HepG2 (cell line): Measurements from ENCODE around the gene TMEM14B. TPM values are rescaled to one million over a fixed set of nuclear protein-coding genes. Genes with fewer than 3 reads are reported as not detected.

Source experiments
- FOXC1 ChIP-seq: sonication (generic); formaldehyde crosslinking; IDR thresholded peaks from 2 replicates; pipeline ENCODE4 v1.8.0; 2022; ENCODE audit warnings: mild to moderate bottlenecking, missing genetic modification reagents, borderline replicate concordance
- FOXK2 ChIP-seq: fragments of 450-650 bp; IDR thresholded peaks from 2 replicates; pipeline ENCODE4 v1.6.1; 2016
- JUNB ChIP-seq: sonication (generic); formaldehyde crosslinking; IDR thresholded peaks from 2 replicates; pipeline ENCODE4 v1.8.0; 2022; ENCODE audit warnings: missing genetic modification reagents, mild to moderate bottlenecking, borderline replicate concordance
- KAT8 ChIP-seq: IDR thresholded peaks from 2 replicates; pipeline ENCODE4 v1.6.1; 2016; ENCODE audit warnings: missing genetic modification reagents, missing compliant biosample characterization
- KDM2A ChIP-seq: sonication (generic); formaldehyde crosslinking; IDR thresholded peaks from 2 replicates; pipeline ENCODE4 v1.4.0; 2020; ENCODE audit warnings: low read depth, missing genetic modification reagents, borderline replicate concordance
- NR2F1 ChIP-seq, 2 experiments: fragments of 450-650 bp in 1 of 2; formaldehyde crosslinking in 1 of 2; IDR thresholded peaks; 2 replicates each; pipeline versions ENCODE4 v1.5.0 to v1.6.1; 2016 to 2020; ENCODE audit warnings: mild to moderate bottlenecking in 1 of 2, missing compliant biosample characterization in 1 of 2, missing genetic modification reagents in 1 of 2, moderate library complexity in 1 of 2
- SALL1 ChIP-seq: sonication (generic); formaldehyde crosslinking; IDR thresholded peaks from 2 replicates; pipeline ENCODE4 v1.8.0; 2022; ENCODE audit warnings: mild to moderate bottlenecking, missing genetic modification reagents
- SMAD1 ChIP-seq: sonication (generic); formaldehyde crosslinking; IDR thresholded peaks from 2 replicates; pipeline ENCODE4 v1.4.0; 2020; ENCODE audit warnings: missing genetic modification reagents, low read depth, mild to moderate bottlenecking, borderline replicate concordance
- ZNF557 ChIP-seq: sonication (generic); formaldehyde crosslinking; IDR thresholded peaks from 2 replicates; pipeline ENCODE4 v1.4.0; 2020; ENCODE audit warnings: missing genetic modification reagents
- ZNF891 ChIP-seq: sonication (generic); formaldehyde crosslinking; IDR thresholded peaks from 2 replicates; pipeline ENCODE4 v1.5.0; 2020; ENCODE audit warnings: mild to moderate bottlenecking, missing genetic modification reagents
- polyA plus RNA-seq, 8 experiments: library from polyadenylated mRNA; depleted of rRNA in 3 of 8; stranded (reverse) in 7 of 8; unstranded in 1 of 8; fragments of >200 nt; fragmentation: Illumina TruSeq in 4 of 8; extraction: Trizol in 4 of 8; gene quantifications; 2 replicates each; pipeline versions ENCODE4 v1.2.1 to v1.2.3, GENCODE V29; 2011 to 2016; ENCODE audit warnings: low read depth in 4 of 8, missing spikeins in 1 of 8, mixed read lengths in 1 of 8; ENCODE audit not compliant: insufficient read depth in 1 of 8
- total RNA-seq, 5 experiments: library from RNA; depleted of rRNA; stranded (reverse); fragments of >200 nt; fragmentation: Illumina TruSeq; extraction: Trizol; gene quantifications; 2 replicates each; pipeline ENCODE4 v1.2.3, GENCODE V29; 2016; ENCODE audit warnings: low read depth in 1 of 5
- TF ChIP-seq, protein P1 (sequence below): IDR thresholded peaks from 2 replicates; pipeline ENCODE4 v1.6.1; 2016; ENCODE audit warnings: control low read depth
- TF ChIP-seq, protein P2 (sequence below): sonication (generic); formaldehyde crosslinking; IDR thresholded peaks from 2 replicates; pipeline ENCODE4 v1.9.0; 2021; ENCODE audit warnings: missing genetic modification reagents, borderline replicate concordance
- TF ChIP-seq, protein P3 (sequence below): sonication (generic); formaldehyde crosslinking; IDR thresholded peaks from 2 replicates; pipeline ENCODE4 v1.4.0; 2020; ENCODE audit warnings: missing genetic modification reagents, borderline replicate concordance
- TF ChIP-seq, protein P4 (sequence below): sonication (generic); formaldehyde crosslinking; IDR thresholded peaks from 2 replicates; pipeline ENCODE4 v1.4.0; 2020; ENCODE audit warnings: missing genetic modification reagents
- TF ChIP-seq, protein P5 (sequence below): IDR thresholded peaks from 2 replicates; pipeline ENCODE4 v1.6.1; 2016; ENCODE audit warnings: low read depth

TMEM14B gene
- total and polyA plus RNA-seq, 2 of the 13 experiments (the other 11 are each of a cell fraction or from before 2014, with no cell fraction given) = 133 to 200 TPM

DNA sequence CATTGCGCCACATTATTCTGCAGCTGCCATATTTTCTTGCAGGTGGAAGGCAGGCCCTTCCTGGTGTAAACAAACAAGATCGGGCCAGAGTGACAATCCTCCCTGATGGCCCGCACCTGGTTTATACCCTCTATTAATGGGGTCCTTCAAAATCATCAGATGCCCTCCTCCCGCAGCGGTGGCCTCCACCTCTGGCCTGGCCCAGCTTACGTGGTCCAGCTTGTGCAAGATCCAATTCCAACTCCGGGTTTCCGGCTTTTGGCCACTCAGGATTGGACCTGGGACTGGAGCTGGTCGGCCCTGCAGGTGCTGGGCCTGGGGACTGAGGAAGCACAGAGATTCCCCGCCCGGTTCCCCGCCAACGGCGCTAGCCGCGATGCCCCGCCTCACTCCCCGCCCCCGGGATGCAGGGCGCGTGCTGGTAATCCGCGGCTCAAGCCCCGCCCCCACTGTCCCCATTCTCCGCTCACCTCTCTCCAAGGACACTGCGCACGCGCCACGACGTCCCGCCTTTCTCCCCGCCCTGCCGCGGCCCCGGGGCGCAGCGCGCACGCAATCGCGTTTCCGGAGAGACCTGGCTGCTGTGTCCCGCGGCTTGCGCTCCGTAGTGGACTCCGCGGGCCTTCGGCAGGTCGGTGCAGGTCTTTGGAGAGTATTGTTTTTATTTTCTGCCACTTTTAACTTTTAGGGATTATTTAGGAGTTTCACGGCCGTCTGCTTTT lies at the start of gene TMEM14B (continued):
- TF ChIP-seq, protein P1, sequence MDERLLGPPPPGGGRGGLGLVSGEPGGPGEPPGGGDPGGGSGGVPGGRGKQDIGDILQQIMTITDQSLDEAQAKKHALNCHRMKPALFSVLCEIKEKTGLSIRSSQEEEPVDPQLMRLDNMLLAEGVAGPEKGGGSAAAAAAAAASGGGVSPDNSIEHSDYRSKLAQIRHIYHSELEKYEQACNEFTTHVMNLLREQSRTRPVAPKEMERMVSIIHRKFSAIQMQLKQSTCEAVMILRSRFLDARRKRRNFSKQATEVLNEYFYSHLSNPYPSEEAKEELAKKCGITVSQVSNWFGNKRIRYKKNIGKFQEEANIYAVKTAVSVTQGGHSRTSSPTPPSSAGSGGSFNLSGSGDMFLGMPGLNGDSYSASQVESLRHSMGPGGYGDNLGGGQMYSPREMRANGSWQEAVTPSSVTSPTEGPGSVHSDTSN (CRISPR knock-in tag) = no peak
- TF ChIP-seq, protein P2, sequence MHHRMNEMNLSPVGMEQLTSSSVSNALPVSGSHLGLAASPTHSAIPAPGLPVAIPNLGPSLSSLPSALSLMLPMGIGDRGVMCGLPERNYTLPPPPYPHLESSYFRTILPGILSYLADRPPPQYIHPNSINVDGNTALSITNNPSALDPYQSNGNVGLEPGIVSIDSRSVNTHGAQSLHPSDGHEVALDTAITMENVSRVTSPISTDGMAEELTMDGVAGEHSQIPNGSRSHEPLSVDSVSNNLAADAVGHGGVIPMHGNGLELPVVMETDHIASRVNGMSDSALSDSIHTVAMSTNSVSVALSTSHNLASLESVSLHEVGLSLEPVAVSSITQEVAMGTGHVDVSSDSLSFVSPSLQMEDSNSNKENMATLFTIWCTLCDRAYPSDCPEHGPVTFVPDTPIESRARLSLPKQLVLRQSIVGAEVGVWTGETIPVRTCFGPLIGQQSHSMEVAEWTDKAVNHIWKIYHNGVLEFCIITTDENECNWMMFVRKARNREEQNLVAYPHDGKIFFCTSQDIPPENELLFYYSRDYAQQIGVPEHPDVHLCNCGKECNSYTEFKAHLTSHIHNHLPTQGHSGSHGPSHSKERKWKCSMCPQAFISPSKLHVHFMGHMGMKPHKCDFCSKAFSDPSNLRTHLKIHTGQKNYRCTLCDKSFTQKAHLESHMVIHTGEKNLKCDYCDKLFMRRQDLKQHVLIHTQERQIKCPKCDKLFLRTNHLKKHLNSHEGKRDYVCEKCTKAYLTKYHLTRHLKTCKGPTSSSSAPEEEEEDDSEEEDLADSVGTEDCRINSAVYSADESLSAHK = peak; percentile 20; the same call in 1 of the 2 replicates
- TF ChIP-seq JUNB (CRISPR knock-in tag) = no peak
- peak; percentile 74 for TF ChIP-seq FOXC1
- TF ChIP-seq, protein P3, sequence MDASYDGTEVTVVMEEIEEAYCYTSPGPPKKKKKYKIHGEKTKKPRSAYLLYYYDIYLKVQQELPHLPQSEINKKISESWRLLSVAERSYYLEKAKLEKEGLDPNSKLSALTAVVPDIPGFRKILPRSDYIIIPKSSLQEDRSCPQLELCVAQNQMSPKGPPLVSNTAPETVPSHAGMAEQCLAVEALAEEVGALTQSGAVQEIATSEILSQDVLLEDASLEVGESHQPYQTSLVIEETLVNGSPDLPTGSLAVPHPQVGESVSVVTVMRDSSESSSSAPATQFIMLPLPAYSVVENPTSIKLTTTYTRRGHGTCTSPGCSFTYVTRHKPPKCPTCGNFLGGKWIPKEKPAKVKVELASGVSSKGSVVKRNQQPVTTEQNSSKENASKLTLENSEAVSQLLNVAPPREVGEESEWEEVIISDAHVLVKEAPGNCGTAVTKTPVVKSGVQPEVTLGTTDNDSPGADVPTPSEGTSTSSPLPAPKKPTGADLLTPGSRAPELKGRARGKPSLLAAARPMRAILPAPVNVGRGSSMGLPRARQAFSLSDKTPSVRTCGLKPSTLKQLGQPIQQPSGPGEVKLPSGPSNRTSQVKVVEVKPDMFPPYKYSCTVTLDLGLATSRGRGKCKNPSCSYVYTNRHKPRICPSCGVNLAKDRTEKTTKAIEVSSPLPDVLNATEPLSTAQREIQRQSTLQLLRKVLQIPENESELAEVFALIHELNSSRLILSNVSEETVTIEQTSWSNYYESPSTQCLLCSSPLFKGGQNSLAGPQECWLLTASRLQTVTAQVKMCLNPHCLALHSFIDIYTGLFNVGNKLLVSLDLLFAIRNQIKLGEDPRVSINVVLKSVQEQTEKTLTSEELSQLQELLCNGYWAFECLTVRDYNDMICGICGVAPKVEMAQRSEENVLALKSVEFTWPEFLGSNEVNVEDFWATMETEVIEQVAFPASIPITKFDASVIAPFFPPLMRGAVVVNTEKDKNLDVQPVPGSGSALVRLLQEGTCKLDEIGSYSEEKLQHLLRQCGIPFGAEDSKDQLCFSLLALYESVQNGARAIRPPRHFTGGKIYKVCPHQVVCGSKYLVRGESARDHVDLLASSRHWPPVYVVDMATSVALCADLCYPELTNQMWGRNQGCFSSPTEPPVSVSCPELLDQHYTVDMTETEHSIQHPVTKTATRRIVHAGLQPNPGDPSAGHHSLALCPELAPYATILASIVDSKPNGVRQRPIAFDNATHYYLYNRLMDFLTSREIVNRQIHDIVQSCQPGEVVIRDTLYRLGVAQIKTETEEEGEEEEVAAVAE = peak; percentile 81
- TF ChIP-seq KAT8 (CRISPR knock-in tag) = peak; percentile 94
- TF ChIP-seq, protein P4, sequence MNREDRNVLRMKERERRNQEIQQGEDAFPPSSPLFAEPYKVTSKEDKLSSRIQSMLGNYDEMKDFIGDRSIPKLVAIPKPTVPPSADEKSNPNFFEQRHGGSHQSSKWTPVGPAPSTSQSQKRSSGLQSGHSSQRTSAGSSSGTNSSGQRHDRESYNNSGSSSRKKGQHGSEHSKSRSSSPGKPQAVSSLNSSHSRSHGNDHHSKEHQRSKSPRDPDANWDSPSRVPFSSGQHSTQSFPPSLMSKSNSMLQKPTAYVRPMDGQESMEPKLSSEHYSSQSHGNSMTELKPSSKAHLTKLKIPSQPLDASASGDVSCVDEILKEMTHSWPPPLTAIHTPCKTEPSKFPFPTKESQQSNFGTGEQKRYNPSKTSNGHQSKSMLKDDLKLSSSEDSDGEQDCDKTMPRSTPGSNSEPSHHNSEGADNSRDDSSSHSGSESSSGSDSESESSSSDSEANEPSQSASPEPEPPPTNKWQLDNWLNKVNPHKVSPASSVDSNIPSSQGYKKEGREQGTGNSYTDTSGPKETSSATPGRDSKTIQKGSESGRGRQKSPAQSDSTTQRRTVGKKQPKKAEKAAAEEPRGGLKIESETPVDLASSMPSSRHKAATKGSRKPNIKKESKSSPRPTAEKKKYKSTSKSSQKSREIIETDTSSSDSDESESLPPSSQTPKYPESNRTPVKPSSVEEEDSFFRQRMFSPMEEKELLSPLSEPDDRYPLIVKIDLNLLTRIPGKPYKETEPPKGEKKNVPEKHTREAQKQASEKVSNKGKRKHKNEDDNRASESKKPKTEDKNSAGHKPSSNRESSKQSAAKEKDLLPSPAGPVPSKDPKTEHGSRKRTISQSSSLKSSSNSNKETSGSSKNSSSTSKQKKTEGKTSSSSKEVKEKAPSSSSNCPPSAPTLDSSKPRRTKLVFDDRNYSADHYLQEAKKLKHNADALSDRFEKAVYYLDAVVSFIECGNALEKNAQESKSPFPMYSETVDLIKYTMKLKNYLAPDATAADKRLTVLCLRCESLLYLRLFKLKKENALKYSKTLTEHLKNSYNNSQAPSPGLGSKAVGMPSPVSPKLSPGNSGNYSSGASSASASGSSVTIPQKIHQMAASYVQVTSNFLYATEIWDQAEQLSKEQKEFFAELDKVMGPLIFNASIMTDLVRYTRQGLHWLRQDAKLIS (CRISPR knock-in tag) = no peak
- TF ChIP-seq, protein P5, sequence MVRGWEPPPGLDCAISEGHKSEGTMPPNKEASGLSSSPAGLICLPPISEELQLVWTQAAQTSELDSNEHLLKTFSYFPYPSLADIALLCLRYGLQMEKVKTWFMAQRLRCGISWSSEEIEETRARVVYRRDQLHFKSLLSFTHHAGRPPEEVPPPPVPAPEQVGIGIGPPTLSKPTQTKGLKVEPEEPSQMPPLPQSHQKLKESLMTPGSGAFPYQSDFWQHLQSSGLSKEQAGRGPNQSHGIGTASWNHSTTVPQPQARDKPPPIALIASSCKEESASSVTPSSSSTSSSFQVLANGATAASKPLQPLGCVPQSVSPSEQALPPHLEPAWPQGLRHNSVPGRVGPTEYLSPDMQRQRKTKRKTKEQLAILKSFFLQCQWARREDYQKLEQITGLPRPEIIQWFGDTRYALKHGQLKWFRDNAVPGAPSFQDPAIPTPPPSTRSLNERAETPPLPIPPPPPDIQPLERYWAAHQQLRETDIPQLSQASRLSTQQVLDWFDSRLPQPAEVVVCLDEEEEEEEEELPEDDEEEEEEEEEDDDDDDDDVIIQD (CRISPR knock-in tag) = peak; percentile 92
- TF ChIP-seq ZNF891 (CRISPR knock-in tag) = peak; percentile 95
- peak; percentile 89 for TF ChIP-seq SALL1
- TF ChIP-seq KDM2A (CRISPR knock-in tag) = peak; percentile 100
- no peak for TF ChIP-seq SMAD1
- TF ChIP-seq NR2F1 (CRISPR knock-in tag; IDR thresholded peaks at IDR 0.05) = peak in 1 of 2 experiments; percentile 62; a peak in 1 of 4 replicates
- TF ChIP-seq FOXK2 = no peak; the same call in 1 of the 2 replicates
- TF ChIP-seq ZNF557 = no peak
